Heart left ventricle (tissue), 16 donors: ENCODE results near the gene ABLIM1. TPM values are rescaled to one million over a fixed set of nuclear protein-coding genes. Genes with fewer than 3 reads are reported as not detected.

Source experiments
- ATAC-seq, 4 donors: fragments of 200-7000 bp; cut with Tn5 transposase; one replicate each; pipeline ENCODE4 v1.9.1; 2020 to 2022; ENCODE audit warnings: moderate library complexity in 4 of 4, mild to moderate bottlenecking in 3 of 4, moderate number of reproducible peaks in 1 of 4
- DNase-seq, 5 donors: peaks; one replicate each; pipeline ENCODE4 v3.0.0-alpha.2; 2020
- H3K27ac ChIP-seq, 12 donors: fragments of 200-600 bp; sonication (generic) in 4 of 12; one replicate each; pipeline versions ENCODE4 v1.5.0 to v1.8.0; 2016 to 2022; ENCODE audit warnings: mild to moderate bottlenecking in 2 of 12
- H3K27me3 ChIP-seq, 9 donors: fragments of 200-600 bp; sonication (generic) in 2 of 9; one replicate each; pipeline versions ENCODE4 v1.5.1 to v1.8.0; 2016 to 2022; ENCODE audit warnings: mild to moderate bottlenecking in 3 of 9
- H3K36me3 ChIP-seq, 9 donors: fragments of 200-600 bp; sonication (generic) in 2 of 9; one replicate each; pipeline versions ENCODE4 v1.5.0 to v1.8.0; 2018 to 2022; ENCODE audit warnings: mild to moderate bottlenecking in 2 of 9
- H3K4me1 ChIP-seq, 12 donors: fragments of 200-600 bp; sonication (generic) in 4 of 12; one replicate each; pipeline versions ENCODE4 v1.5.0 to v1.8.0; 2016 to 2022; ENCODE audit warnings: mild to moderate bottlenecking in 3 of 12
- H3K4me3 ChIP-seq, 12 donors: fragments of 200-600 bp; sonication (generic) in 4 of 12; one replicate each; pipeline versions ENCODE4 v1.5.0 to v1.8.0; 2017 to 2022; ENCODE audit warnings: mild to moderate bottlenecking in 9 of 12, moderate library complexity in 4 of 12
- H3K9me3 ChIP-seq, 12 donors: fragments of 200-600 bp; sonication (generic) in 4 of 12; one replicate each; pipeline versions ENCODE4 v1.5.0 to v1.8.0; 2016 to 2022; ENCODE audit warnings: mild to moderate bottlenecking in 1 of 12
- POLR2A ChIP-seq, 2 donors: fragments of 450-650 bp; IDR thresholded peaks; one replicate each; pipeline ENCODE4 v1.6.1; 2017; ENCODE audit warnings: antibody characterized with exemption in 2 of 2, mild to moderate bottlenecking in 2 of 2, moderate library complexity in 2 of 2
- WGBS, 4 donors: extraction: QIAGEN DNeasy Blood & Tissue Kit in 2 of 4; methylation state at CpG; one replicate each; pipeline versions ENCODE4 v1.1.5 to v1.1.7; 2013 to 2018; 5-methylcytosine and 5-hydroxymethylcytosine counted together
- intact Hi-C, 10 donors: fragments of 100-400 bp; cut with DNase I; formaldehyde crosslinking; loops; one replicate each; pipeline versions ENCODE4 v1.11.1 to v1.14.2; 2022
- polyA plus RNA-seq, 2 donors: library from polyadenylated mRNA; stranded (reverse); fragments of 200-250 nt; gene quantifications; one replicate each; pipeline ENCODE4 v1.2.3, GENCODE V29; 2013
- total RNA-seq, 9 donors: library from RNA; depleted of rRNA in 2 of 9; stranded (reverse); fragments of >200 nt in 2 of 9; fragmentation: NEBNext Ultra II Directional in 3 of 9; extraction: Animal tissue kit (Norgen Biotek cat#: 25700) in 3 of 9; gene quantifications; one replicate each; pipeline versions ENCODE4 v1.1.0 to v1.2.4, GENCODE V29; 2016 to 2023
- TF ChIP-seq, protein P1 (sequence below), 12 donors: fragments of 200-600 bp; sonication (generic) in 4 of 12; IDR thresholded peaks; one replicate each; pipeline versions ENCODE4 v1.5.0 to v1.8.0; 2018 to 2022; ENCODE audit warnings: antibody characterized with exemption in 12 of 12, mild to moderate bottlenecking in 5 of 12
- donor health status: ischemic (EF 13 %, LVEDD 7.1; RV severe dilation, severe dysfunction).
- donor health status: healthy with polysubstance abuse.
- donor health status: DM: no; HTN: yes; CAD: no.
- donor health status: DM: no; HTN: no; CAD: no.
- donor health status: ischemic (EF 25% LVEDD 6.9; RV normal size, moderate dysfunction).
- donor health status: ischemic (EF 25% LVEDD 5.7; RV mildly dilated, moderate dysfunction).
- donor health status: healthy.
- donor health status: DM: yes; HTN: yes; CAD: no.
- donor health status: ischemic (EF 35%, LVEDD 5.7; RV mildly dilated, moderate dysfunction).
- donor health status: nonischemic (EF 11% LVEDD 7.7; RV severe dilation, severe dysfunction).
- donor health status: DM: yes; HTN: yes; CAD: no.
- donor health status: PGD.
- donor health status: ischemic (EF 29% LVEDD 5.4; RV normal size, mild dysfunction).
- donor health status: nonischemic (EF 23%, LVEDD 6.1; RV moderate dilation, normal function).

ABLIM1 gene
- total and polyA plus RNA-seq, 11 donors = 242 to 713 (median 561) TPM

- Histone ChIP-seq H3K27ac (no peak overlapping the region), H3K4me1 (peaks cover 4 to 42% (median 23%) of the 10 kb centered on the region in 12 donors), H3K4me3 (no peak overlapping the region), H3K27me3 (peaks cover 0 to 39% (median 5%) of the 10 kb centered on the region in 9 donors), H3K9me3 (peaks cover 0 to 2% (median 0%) of the 10 kb centered on the region in 12 donors), H3K36me3 (no peaks in the 10 kb centered on the region)
- ATAC-seq = no peak
- DNase-seq = no peak
- TF ChIP-seq, protein P1, sequence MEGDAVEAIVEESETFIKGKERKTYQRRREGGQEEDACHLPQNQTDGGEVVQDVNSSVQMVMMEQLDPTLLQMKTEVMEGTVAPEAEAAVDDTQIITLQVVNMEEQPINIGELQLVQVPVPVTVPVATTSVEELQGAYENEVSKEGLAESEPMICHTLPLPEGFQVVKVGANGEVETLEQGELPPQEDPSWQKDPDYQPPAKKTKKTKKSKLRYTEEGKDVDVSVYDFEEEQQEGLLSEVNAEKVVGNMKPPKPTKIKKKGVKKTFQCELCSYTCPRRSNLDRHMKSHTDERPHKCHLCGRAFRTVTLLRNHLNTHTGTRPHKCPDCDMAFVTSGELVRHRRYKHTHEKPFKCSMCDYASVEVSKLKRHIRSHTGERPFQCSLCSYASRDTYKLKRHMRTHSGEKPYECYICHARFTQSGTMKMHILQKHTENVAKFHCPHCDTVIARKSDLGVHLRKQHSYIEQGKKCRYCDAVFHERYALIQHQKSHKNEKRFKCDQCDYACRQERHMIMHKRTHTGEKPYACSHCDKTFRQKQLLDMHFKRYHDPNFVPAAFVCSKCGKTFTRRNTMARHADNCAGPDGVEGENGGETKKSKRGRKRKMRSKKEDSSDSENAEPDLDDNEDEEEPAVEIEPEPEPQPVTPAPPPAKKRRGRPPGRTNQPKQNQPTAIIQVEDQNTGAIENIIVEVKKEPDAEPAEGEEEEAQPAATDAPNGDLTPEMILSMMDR (IDR thresholded peaks at IDR 0.05) = no peak
- TF ChIP-seq POLR2A (IDR thresholded peaks at IDR 0.05) = no peak
- intact Hi-C loops = loop anchor here in 1 of 10 donors (10.0 kb wide), 1 partner anchor 102 kb away; no protein-coding TSS in a partner anchor
- WGBS, 4 donors = 91 to 95% (median 93%) methylated on average over 1 of the region's 1 CpG
Observed at GRCh38 chr10:114406455-114406854, 251.6 kb downstream of the ABLIM1 start.

DNA sequence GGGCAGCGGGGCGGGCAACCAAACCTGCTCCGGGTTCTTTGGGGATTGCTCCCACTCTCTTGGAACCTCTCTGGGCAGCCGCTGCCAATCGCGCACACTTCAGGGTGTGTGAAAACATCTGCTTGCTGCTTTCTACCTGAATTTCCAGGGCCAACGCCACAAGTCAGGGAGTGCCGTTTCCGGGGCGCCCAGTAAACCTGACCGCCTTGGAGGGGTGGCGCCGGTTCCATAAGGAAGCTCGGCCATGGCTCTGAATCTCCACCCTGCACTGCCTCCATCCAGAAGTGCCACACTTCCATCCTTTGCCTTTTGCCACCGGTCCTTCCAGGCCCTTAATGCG lies 253.1 kb downstream of the ABLIM1 start:
- 34 to 54% (median 49%) methylated on average over 16 of the region's 16 CpGs for WGBS, 4 donors
- TF ChIP-seq, protein P1 (IDR thresholded peaks at IDR 0.05) = no peak
- no peak for TF ChIP-seq POLR2A (IDR thresholded peaks at IDR 0.05)
- intact Hi-C loops = loop anchor here in 1 of 10 donors (10.0 kb wide), 1 partner anchor 100 kb away; no protein-coding TSS in a partner anchor

DNA sequence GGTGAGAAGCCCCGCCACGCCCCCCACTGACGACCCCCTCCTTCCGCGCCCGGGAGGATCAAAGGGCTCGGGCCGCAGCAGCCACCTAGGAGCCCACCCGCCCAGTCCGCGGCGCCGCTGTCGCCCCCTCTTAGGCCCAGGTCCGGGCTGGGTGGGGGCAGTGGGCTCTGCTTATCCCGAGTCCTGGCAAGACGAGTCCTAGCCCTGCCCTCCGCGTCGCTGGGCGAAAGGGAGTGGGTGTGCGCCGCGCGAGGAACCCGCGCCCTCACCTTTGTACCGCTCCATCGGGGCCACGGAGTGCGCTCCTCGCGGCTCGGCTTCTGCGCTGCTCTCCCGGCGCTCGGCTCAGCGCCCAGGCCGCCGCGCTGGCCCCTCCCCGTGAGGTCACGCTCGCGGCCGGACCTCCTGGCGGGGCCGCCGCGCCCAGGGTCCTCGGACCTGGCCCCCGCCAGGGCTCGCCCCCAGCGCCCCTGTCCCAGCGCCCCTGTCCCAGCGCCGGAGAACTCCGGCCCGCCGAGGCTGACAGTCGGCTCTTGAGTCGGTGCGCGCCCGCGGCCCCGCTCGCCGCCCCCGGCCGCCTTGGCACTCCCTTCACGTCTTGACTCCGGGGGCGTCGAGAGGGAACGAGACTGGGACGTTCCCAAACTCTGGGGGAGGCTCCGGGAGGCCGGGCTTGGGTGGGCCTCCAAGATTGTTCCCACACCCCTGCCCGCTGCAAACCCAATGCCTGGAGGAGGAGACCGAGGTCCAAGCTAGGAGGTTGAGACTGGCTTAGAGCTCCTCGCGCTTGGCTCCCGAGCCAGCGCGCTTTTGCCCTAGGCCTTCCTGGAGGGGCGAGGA lies 253.7 kb downstream of the ABLIM1 start, which contains the start of gene AFAP1L2:
Gene AFAP1L2, minus strand, starts transcription at position 332 of the 840 bp plus-strand sequence. Its CDS starts 47 bp downstream, at position 285.
- WGBS, 4 donors = 1 to 6% (median 2%) methylated on average over 17 to 88 of the region's 88 CpGs
- H3K4me1 ChIP-seq = peaks cover 4 to 62% (median 26%) of the 10 kb centered on the region in 12 donors

More for the DNA sequence above, 253.1 kb downstream of the ABLIM1 start:
- Histone ChIP-seq H3K9me3 (peaks cover 0 to 2% (median 0%) of the 10 kb centered on the region in 12 donors), H3K36me3 (no peaks in the 10 kb centered on the region), H3K27me3 (peaks cover 0 to 39% (median 5%) of the 10 kb centered on the region in 9 donors), H3K4me3 (peak overlapping the region in 10 of 12 donors; percentile 56 to 71 (median 64)), H3K4me1 (peaks cover 4 to 56% (median 25%) of the 10 kb centered on the region in 12 donors), H3K27ac (peak overlapping the region in 2 of 12 donors; percentile 76)
- ATAC-seq = no peak
- no peak for DNase-seq

More for the DNA sequence above, 253.7 kb downstream of the ABLIM1 start, which contains the start of gene AFAP1L2:
- Histone ChIP-seq H3K27me3 (peaks cover 0 to 39% (median 5%) of the 10 kb centered on the region in 9 donors), H3K27ac (peak within 1 kb of the TSS; percentile 37 to 76 (median 68)), H3K4me3 (peak within 1 kb of the TSS; percentile 52 to 71 (median 61)), H3K36me3 (no peaks in the 10 kb centered on the region), H3K9me3 (peaks cover 0 to 2% (median 0%) of the 10 kb centered on the region in 12 donors)
- ATAC-seq (peak; percentile 39 to 84 (median 74)), DNase-seq (peak in 4 of 5 donors; percentile 43 to 70 (median 51))
- TF ChIP-seq POLR2A (IDR thresholded peaks at IDR 0.05) = peak in 1 of 2 donors; percentile 43
- TF ChIP-seq, protein P1 (IDR thresholded peaks at IDR 0.05) = no peak
- intact Hi-C loops = loop anchor here in 5 of 10 donors (5.0 to 10.0 kb wide), 5 partner anchors 67 to 102 kb away; no protein-coding TSS in a partner anchor
